NOMO-1 treated with DMSO at 0.1 percent for 48 hours (cell line): ENCODE data around the gene TRIM7.
"Not testable (repeated sequence)": the region's sequence is repeated elsewhere in the genome, so short reads cannot be mapped to it uniquely, and the experiment has no call there.

Experiments used
- DNase-seq: peaks from one replicate; lab custom pipeline; 2025; ENCODE audit not compliant: unreplicated experiment; lab: John Stamatoyannopoulos, UW

The TRIM7 gene

DNA sequence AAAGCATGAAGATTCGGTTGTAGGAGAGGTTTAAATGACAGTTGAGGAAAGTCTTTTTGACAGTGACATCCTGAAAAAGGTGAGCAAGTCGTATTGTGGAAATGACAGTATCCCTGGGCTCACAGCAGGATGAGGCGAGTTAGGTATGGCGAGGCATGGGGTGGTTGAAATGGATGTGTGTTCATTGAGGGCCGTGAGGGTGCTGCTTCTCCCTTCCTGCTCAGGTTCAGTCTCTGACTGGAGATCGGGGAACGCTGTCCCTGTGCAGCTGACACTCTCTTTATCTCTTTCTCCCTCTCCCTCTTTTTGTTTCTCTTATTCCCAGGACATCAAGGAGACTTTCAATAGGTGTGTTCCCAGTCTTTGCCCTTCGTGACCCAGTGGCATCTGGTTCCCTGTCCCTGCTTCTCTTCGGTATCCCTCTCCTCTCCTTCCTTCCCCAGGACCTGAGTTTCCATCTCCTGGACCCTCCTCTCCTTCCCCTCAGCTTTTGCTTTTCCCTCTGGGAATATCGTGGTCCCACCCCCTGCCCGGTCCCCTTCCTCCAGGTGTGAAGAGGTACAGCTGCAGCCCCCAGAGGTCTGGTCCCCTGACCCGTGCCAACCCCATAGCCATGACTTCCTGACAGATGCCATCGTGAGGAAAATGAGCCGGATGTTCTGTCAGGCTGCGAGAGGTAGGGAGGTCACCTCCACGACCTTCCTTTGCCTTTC lies 28.2 kb upstream of the TRIM7 start:
- no peak for DNase-seq

DNA sequence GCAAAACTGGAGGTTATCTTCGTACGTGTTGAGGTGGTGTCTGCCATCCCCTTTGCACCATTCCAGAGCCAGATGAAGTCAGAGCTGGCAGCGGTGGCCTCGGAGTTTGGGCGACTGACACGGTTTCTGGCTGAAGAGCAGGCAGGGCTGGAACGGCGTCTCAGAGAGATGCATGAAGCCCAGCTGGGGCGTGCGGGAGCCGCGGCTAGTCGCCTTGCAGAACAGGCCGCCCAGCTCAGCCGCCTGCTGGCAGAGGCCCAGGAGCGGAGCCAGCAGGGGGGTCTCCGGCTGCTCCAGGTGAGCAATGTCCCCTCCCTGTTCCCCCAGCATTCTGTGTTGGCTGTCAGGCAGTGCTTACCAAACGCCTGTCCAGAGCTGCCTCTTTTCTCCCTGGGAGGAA lies 27.6 kb upstream of the TRIM7 start:
- DNase-seq, result no peak

DNA sequence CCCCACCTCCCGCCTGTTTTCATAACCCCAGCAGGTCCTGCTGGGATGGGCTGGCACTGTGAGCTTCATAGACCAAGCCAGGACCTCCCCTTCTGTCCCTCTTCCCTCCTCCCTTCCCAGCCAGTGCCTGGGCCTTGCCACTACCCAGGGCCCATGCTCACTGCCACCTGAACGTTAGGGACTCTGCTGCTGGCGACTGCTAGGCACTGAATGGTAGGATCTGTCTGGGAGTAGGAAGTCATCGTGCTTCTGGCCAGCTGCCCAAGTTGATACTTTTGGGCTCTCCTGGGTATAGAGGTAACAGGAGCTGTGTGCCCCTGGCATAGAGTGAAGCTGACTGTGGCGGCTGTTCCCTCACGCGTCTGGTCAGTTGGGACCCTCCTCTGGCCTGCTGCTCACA lies 26.4 kb upstream of the TRIM7 start:
- no peak for DNase-seq

DNA sequence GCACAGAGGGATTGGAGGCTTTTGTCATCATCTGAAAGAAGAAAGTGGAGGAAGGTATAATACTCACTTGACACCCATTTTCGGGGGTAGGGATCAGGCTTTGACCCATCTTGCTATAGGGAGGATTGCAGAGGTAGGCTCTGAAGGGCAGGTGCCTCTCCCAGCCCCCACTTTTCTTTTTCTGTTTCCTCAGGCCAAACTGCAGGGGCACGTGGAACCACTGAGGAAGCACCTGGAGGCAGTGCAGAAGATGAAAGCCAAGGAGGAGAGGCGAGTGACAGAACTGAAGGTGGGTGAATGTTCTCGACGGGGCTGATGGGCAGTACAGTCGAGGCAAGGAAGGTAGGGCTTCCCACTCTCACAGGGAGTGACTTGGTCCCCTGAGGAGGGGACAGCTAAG lies 25.6 kb upstream of the TRIM7 start:
- no peak for DNase-seq

DNA sequence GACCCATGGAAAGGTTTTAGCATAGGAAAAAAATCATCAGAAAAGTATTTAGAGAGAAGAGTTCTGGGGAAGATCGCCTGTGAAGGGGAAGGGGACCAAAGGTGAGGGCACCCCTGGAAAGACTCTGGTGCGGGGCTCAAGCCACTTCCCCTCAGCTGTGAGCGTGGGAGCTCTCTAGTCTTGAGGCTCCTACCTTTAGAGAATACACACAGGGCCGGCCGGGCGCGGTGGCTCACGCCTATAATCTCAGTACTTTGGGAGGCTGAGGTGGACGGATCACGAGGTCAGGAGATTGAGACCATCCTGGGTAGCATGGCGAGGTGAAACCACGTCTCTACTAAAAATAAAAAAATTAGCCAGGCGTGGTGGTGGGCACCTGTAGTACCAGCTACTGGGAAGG lies 25.0 kb upstream of the TRIM7 start:
- DNase-seq, result no peak

DNA sequence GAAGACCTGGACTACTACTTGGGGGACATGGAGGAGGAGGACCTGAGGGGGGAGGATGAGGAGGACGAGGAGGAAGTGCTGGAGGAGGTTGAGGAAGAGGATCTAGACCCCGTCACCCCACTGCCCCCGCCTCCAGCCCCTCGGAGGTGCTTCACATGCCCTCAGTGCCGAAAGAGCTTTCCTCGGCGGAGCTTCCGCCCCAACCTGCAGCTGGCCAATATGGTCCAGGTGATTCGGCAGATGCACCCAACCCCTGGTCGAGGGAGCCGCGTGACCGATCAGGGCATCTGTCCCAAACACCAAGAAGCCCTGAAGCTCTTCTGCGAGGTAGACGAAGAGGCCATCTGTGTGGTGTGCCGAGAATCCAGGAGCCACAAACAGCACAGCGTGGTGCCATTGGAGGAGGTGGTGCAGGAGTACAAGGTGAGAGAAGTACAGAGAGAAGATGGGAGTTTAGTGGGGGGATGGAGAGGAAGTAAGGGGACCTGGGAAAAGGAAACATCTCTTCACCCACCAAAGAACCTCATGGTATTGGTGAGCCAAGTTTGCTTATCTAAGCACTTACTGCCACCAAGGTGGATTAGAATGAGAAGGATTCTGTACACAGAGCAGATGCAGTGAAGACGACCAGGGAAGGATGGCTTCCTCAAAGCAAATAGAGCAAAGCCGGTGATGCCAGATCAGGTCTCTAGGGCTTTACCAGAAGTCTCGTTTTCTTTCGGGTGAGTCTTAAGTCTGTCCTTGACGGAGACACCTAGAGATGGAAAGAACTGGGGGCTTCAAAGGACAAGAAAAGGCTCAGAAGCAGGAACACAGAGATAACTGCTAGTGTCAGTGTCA lies 19.6 kb upstream of the TRIM7 start:
- DNase-seq, result no peak

DNA sequence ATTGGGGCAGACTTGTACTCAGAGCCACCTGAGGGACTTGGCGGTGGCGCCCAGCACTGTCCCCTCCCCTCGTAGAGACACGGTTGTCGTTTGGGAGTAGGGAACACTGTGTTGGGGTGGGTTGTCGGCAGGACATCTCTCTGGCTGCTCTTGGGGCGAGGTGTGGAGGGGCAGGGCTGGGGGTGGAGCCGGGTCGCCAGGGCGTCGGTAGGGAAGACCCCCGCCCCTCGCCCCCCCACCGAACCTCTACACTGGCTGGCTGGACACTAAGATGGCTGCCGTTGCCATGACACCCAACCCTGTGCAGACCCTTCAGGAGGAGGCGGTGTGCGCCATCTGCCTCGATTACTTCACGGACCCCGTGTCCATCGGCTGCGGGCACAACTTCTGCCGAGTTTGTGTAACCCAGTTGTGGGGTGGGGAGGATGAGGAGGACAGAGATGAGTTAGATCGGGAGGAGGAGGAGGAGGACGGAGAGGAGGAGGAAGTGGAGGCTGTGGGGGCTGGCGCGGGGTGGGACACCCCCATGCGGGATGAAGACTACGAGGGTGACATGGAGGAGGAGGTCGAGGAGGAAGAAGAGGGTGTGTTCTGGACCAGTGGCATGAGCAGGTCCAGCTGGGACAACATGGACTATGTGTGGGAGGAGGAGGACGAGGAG lies 18.9 kb upstream of the TRIM7 start:
- DNase-seq, result no peak

DNA sequence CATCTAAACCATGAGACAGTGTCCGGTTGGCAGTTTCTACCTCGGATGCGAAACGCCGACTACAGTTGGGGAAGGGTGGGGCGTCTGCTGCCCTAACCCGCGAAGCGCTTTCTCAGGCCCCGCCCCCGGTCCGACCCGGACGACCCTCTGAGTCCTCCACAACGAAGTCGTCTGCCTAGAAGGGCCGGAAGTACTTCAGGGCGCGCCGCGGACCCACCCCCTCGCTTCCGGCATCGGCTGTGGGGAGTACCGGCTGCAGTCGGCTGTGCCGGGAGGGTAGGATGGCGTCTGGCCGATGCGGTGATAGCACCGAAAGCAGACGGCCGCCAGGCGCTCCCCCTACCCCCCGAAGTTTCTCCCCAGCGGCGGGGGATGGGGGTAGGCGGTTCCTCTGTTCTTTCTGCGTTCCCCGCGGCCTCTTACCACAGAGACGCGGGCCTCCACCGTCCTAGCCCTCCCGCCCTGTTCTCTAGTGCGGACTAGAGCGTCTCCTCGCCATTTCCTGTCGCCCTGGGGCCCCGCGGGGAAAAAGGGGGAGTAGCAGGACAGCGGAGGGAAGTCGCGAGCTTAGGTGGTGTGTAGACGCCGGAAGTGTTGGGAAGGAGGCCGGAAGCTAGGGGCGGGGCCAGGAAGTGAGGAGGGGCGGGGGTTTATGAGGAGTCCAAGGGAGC lies 18.2 kb upstream of the TRIM7 start, which contains the start of gene TRIM41:
TSS of gene TRIM41 (plus strand) at position 224 of the 671 bp plus-strand sequence. CDS start 719 bp downstream, outside the sequence.
- no peak for DNase-seq

DNA sequence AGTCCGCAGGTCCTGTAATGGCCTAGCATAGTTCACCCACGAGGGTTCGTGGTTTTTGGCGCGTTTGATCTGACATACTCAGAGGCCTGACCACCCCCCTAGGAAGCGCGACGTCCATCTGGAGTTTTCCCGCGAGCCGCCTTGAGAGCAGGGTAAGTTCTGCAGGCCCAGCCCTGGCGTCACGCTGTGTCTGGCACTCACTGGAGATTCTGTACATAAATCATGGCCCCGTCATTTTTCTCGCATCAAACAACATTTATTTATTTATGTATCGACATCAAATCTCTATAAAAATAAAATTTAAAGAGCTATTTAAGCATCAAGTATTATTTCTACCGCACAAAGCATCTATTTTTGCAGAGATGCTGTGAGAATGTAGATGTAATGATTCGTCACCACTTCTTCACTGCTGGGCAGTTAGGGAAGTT lies 17.6 kb upstream of the TRIM7 start:
- DNase-seq, result no peak

DNA sequence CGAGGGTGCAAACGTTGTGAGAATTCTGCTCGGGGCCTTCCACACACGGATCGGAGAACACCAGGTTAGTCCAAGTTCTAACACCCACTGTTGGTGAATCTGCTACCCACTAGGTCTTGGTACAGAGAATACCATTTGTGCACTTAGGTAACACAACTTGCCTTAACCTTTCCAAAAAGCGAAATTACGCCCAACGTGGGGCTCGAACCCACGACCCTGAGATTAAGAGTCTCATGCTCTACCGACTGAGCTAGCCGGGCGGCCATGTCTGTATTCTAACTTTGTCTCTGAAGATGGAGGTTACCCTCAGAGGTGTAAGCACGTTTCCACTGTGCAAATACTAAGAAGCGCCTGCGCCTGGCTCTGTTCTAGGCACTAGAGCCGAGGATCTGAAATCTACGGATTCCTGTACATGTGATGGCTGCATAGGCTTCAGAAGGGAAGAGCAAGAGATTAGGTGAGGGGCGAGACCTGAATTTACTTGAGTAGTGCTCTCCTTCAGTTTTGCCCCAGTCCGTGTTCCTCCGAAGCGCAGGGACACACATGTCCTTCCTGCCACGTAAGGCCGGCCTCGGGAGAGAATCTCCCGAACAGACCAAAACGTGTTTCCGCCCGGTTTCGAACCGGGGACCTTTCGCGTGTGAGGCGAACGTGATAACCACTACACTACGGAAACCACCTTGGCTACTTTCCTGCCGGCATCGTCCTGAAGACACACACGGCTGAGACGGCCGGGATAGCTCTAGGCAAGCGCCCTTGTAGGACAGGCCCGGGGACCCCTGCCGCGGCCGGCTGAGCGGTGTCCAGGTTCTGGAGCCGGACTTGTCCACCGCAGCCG lies 17.0 kb upstream of the TRIM7 start:
- DNase-seq, result no peak

DNA sequence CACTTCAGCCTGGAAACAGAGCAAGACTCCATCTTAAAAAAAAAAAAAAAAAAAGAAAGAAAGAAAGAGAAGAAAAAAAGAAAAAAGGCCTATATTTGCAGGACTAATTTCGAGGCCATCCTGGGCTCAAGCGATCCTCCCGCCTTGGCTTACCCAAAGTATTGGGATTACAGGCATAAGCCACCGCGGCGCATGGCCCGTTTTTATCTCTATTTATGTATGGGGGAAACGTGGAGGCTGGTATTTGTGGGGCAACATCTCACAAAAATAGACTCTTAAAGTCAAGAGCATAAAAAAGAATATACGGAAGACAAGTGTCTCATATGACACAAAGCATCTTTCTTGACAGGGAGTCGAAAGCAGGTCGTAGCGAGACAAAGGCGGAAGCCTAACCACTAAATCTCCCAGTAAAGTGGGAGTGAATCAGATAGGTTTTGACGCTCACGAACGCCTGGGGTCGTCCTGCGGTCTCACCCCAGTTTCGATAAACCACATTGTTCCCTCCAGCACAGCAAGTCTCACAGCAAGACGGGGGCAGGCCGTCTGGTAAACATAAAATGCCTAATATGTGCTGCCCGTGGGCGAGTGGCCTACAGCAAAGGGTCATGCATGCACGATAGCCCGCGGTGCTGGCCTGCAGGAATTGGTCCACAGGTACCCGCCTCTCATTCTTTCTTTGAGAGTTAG lies 16.3 kb upstream of the TRIM7 start:
- DNase-seq, result no peak

DNA sequence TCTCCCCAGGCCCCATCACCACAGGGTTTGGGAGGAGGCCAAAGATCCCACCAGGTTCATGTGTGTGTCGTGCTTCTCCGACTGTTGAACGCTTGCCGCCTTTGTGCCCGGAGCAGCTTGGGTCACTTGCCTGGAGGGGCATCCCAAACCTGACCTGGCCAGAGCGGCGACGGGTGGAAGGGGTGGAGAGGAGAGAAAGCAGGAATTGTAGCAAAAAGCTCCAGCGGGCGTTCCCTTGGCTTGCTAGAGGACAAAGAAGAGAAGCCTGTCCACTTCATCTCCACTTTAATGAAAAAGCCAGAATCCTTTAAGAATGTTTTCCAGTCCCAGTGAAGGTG lies 15.2 kb upstream of the TRIM7 start:
- DNase-seq, result no peak

DNA sequence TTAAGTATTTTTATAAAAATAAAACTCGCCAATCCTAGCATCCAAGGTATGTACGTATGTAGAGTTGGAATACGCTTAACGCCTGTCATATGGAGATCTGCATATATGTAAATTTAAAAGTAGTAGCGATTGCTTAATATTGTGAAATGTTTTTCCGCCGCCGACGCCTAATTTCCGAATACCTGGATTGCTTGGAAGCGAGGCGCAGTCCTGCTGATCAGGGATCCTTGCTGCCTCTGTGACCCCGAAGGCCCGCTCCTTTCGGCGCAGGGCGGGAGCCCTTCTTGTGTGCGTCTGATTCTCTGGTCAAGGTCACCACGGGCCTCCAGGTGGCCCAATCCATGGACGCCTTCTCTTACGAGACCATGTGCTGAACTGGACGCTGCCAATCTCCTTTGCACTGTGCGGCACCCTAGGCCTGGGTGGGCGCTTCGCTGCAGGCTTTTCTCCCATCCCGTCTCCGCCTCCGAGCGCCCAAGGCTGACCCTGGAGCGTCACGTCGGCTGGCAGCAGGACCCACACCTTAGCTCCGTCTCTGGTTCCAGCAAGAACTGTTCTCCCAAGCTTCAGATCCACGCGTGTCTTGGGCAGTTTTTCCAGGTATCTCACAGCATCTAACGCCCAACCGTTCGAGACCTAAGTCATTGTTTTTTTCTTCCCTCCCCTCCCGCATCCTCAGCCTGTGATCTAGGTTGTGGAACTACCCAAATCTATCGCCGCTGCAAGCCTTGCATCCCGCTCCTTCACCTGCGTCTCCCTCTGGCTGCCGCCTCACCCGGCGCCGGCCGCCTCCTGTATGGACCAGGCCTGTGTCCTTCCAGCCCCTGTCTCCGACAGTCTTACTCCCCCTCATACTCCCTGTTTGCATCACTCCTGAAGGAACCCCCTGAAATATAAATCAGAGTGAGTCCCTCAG lies 14.5 kb upstream of the TRIM7 start:
- no peak for DNase-seq

DNA sequence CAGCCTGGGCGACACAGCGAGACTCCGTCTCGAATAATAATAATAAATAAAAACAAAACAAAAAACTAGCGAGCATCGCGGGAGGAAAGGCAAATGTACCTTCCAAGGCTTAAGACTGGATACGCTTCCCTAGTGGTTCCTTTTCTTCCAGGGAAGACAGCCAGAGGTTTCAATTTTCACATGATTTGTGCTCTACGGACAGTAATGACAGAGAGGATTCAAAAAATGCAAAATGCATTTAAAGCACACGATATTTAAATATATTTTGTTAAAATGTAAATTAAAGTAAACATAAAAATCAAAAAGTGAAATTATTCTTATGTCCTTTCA lies 13.8 kb upstream of the TRIM7 start:
- no peak for DNase-seq

DNA sequence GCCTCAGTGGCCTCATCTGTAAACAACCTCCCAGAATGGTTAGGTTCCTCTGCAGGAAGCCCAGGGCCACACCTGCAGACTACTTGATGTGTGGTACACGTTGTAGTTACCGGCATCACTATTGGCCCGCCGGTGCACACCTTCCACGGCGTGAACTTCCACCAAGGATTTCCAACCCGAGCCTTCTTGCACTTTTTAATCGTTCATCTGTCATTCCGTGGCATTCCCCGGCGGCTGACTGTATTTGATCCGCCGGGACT lies 12.7 kb upstream of the TRIM7 start:
- no peak for DNase-seq

DNA sequence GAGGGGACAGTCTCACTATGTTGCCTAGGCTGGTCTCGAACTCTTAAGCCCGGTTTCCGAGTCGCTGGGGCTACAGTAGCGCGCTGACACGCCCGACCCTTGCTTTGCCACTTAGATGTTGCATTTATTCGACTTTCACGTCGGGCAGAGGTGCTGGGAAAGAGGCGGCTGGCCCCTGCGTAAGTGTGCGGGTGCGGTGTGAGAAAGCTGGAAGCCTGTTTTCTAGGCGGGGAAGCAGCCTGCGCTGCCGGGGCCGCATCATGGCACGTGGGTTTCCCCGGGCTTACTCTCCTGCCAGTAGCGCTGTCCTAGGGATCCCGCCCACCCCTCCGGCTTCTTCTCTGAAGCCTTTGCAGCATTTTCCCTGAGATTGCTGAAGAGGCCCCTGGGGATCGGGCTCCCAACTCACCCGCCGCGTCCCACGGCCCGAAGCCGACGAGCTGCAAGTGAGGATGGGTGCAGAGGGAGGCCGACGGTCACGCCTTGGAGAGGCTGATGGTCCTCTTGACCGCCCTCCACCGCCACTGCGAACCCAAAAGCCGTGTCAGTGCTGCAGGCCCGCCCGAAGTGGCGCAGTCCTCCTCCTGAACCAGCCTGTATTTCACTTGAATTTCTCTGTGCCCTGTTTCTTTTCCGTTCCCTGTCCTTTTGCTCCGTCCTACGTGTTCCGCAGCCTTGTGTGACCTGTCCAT lies 12.3 kb upstream of the TRIM7 start:
- DNase-seq, result no peak

DNA sequence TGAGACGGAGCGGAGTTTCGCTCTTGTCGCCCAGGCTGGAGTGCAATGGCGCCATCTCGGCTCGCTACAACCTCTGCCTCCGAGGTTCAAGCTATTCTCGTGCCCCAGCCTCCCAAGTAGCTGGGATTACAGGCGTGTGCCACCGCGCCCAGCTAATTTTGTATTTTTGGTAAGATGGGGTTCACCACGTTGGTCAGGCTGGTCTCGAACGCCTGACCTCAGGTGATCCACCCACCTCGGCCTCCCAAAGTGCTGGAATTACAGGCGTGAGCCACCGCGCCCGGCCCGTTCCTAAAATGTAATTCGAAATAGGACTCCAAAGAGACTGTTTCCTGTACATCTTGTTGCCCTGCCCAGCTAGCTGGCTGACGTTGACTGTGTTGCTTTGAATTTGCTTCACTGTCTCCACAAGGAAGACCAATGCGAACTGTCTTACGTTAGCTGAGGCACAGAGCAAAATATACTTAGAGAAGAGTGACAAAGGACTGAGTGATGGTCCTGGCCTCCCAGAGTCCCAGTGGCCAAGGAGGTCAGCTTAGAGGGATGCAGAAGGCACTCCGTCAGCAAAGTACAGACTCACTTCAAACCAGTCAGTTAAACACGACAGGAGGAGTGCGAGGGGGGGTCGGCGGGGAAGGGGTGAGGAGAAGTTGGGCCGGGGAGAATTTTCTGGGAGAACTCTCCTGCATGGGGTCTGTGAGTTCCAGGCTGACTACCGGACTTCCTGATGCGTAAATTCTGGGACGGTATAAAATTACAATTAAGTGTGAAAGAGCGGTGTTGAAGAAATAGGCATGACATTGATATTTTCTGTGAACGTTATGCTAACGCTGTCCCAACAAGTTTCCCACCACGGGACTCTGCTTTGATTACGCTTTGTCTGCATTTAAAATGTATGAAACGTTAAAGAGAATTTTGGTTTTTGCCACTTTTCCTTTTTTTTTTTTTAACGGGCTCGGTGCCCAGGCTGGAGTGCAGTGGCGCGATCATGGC lies 11.3 kb upstream of the TRIM7 start:
- DNase-seq, result no peak

DNA sequence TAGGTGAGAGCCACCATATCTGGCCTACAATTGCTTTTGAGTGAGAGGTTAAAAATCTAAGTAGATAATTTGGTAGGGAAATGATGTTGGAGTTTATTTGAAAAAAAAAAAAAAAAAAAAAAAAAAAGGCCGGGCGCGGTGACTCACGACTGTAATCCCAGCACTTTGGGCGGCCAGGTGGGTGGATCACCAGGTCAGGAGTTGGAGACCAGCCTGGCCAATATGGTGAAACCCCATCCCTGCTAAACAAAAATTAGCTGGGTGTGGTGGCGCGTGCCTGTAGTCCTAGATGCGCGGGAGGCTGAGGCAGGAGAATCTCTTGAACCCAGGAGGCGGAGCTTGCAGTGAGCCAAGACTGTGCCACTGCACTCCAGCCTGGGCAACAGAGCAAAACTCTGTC lies 9.3 kb upstream of the TRIM7 start:
- DNase-seq, result not testable (repeated sequence)
